HEK293 (cell line): Measurements from ENCODE around the gene KDELR1.

Experiments used
- FEZF1 ChIP-seq: fragments of 450-650 bp; formaldehyde crosslinking; IDR thresholded peaks from 2 replicates; pipeline ENCODE4 v1.5.1; 2016; ENCODE audit warnings: missing biosample characterization, missing genetic modification characterization
- KLF1 ChIP-seq: fragments of 450-650 bp; formaldehyde crosslinking; IDR thresholded peaks from 2 replicates; pipeline ENCODE4 v1.5.1; 2016; ENCODE audit warnings: missing biosample characterization, missing genetic modification characterization
- MYNN ChIP-seq: fragments of 450-650 bp; formaldehyde crosslinking; IDR thresholded peaks from 2 replicates; pipeline ENCODE4 v1.5.1; 2016; ENCODE audit warnings: missing biosample characterization, missing genetic modification characterization, borderline replicate concordance
- YY1 ChIP-seq: fragments of 450-650 bp; formaldehyde crosslinking; IDR thresholded peaks from 2 replicates; pipeline ENCODE4 v1.5.1; 2018; ENCODE audit warnings: missing biosample characterization, missing genetic modification characterization
- ZBTB17 ChIP-seq: fragments of 450-650 bp; formaldehyde crosslinking; IDR thresholded peaks from 2 replicates; pipeline ENCODE4 v1.5.1; 2016; ENCODE audit warnings: missing biosample characterization, missing genetic modification characterization
- ZBTB21 ChIP-seq: fragments of 450-650 bp; formaldehyde crosslinking; IDR thresholded peaks from 2 replicates; pipeline ENCODE4 v1.5.1; 2017; ENCODE audit warnings: missing biosample characterization, missing genetic modification characterization
- ZNF112 ChIP-seq: fragments of 450-650 bp; formaldehyde crosslinking; IDR thresholded peaks from 2 replicates; pipeline ENCODE4 v1.5.0; 2017; ENCODE audit warnings: missing biosample characterization, missing genetic modification characterization
- ZNF404 ChIP-seq: fragments of 450-650 bp; formaldehyde crosslinking; IDR thresholded peaks from 2 replicates; pipeline ENCODE4 v1.5.1; 2017; ENCODE audit warnings: missing biosample characterization, missing genetic modification characterization
- ZNF785 ChIP-seq: fragments of 450-650 bp; formaldehyde crosslinking; IDR thresholded peaks from 2 replicates; pipeline ENCODE4 v1.5.1; 2016; ENCODE audit warnings: missing biosample characterization, missing genetic modification characterization
- TF ChIP-seq, protein P1 (sequence below): fragments of 450-650 bp; formaldehyde crosslinking; IDR thresholded peaks from 2 replicates; pipeline ENCODE4 v1.5.1; 2016; ENCODE audit warnings: missing biosample characterization, missing genetic modification characterization
- TF ChIP-seq, protein P2 (sequence below): fragments of 450-650 bp; formaldehyde crosslinking; IDR thresholded peaks from 2 replicates; pipeline ENCODE4 v1.5.1; 2016; ENCODE audit warnings: missing biosample characterization, missing genetic modification characterization
- TF ChIP-seq, protein P3 (sequence below): fragments of 450-650 bp; formaldehyde crosslinking; IDR thresholded peaks from 2 replicates; pipeline ENCODE4 v1.5.1; 2016; ENCODE audit warnings: missing biosample characterization, missing genetic modification characterization

DNA sequence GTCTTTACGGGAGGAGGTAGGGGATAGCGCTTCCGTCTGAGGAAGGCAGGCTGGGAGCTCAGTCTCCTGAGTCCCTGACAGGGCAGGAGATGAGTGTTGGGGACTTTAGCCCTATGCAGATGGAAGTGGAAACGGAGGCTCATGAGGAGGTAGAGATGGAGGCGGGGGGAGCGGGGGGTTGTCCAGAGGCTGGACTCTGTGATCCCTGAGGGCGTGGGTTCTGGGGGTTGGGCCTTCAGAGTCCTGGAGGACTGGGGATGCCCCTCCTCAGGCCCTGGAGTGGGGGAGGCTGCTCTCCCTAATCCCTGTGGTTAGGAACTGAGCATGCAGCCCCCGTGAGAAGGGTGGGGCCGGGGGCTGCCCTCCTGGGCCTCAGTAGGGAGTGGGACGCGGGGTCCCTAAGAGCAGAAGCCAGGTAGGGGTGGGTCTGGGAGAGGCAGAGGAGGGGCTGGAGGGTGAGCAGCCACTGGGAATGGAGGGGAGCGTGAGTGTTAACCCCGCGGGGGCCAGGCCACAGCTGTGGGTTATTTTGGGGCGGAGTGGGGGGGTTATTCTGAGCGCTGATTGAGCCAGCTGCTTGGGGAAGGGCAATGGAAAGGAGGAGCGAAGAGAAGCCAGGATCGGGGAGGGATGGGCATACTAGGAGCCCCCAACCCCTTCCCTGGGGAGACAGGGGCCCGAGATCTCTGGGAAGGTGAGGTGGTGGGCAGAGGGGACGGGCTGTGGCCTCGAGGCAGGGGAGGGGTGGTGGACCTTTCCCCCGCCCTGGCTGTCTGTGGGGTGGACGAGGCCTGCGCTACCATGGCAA, 4.9 kb upstream of the KDELR1 start:
- TF ChIP-seq, protein P1, sequence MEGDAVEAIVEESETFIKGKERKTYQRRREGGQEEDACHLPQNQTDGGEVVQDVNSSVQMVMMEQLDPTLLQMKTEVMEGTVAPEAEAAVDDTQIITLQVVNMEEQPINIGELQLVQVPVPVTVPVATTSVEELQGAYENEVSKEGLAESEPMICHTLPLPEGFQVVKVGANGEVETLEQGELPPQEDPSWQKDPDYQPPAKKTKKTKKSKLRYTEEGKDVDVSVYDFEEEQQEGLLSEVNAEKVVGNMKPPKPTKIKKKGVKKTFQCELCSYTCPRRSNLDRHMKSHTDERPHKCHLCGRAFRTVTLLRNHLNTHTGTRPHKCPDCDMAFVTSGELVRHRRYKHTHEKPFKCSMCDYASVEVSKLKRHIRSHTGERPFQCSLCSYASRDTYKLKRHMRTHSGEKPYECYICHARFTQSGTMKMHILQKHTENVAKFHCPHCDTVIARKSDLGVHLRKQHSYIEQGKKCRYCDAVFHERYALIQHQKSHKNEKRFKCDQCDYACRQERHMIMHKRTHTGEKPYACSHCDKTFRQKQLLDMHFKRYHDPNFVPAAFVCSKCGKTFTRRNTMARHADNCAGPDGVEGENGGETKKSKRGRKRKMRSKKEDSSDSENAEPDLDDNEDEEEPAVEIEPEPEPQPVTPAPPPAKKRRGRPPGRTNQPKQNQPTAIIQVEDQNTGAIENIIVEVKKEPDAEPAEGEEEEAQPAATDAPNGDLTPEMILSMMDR = no peak
- TF ChIP-seq ZNF404 (no peak), KLF1 (tag by site-specific recombination) (no peak), YY1 (tag by site-specific recombination) (no peak), ZBTB21 (tag by site-specific recombination) (no peak), ZNF112 (tag by site-specific recombination) (no peak), FEZF1 (no peak), ZBTB17 (tag by site-specific recombination) (no peak), ZNF785 (tag by site-specific recombination) (no peak), MYNN (no peak)
- TF ChIP-seq, protein P2, sequence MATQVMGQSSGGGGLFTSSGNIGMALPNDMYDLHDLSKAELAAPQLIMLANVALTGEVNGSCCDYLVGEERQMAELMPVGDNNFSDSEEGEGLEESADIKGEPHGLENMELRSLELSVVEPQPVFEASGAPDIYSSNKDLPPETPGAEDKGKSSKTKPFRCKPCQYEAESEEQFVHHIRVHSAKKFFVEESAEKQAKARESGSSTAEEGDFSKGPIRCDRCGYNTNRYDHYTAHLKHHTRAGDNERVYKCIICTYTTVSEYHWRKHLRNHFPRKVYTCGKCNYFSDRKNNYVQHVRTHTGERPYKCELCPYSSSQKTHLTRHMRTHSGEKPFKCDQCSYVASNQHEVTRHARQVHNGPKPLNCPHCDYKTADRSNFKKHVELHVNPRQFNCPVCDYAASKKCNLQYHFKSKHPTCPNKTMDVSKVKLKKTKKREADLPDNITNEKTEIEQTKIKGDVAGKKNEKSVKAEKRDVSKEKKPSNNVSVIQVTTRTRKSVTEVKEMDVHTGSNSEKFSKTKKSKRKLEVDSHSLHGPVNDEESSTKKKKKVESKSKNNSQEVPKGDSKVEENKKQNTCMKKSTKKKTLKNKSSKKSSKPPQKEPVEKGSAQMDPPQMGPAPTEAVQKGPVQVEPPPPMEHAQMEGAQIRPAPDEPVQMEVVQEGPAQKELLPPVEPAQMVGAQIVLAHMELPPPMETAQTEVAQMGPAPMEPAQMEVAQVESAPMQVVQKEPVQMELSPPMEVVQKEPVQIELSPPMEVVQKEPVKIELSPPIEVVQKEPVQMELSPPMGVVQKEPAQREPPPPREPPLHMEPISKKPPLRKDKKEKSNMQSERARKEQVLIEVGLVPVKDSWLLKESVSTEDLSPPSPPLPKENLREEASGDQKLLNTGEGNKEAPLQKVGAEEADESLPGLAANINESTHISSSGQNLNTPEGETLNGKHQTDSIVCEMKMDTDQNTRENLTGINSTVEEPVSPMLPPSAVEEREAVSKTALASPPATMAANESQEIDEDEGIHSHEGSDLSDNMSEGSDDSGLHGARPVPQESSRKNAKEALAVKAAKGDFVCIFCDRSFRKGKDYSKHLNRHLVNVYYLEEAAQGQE (tag by site-specific recombination) = no peak
- TF ChIP-seq, protein P3, sequence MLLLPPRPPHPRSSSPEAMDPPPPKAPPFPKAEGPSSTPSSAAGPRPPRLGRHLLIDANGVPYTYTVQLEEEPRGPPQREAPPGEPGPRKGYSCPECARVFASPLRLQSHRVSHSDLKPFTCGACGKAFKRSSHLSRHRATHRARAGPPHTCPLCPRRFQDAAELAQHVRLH (tag by site-specific recombination) = no peak
